ENCODE measurements around the gene KEL.

KEL gene

GRCh38 chr7:142930126-142930730 is 31.9 kb downstream of the KEL start:
- DNase-seq (ENCODE audit: low read depth), result no peak

GRCh38 chr7:142927949-142928348 is 34.2 kb downstream of the KEL start:
- no peak for DNase-seq (ENCODE audit: low read depth)

GRCh38 chr7:142927085-142927745 is 34.9 kb downstream of the KEL start:
- no peak for DNase-seq (ENCODE audit: low read depth)

- no peak for DNase-seq (ENCODE audit: low read depth)
Measured at GRCh38 chr7:142925413-142925812, 36.8 kb downstream of the KEL start.

GRCh38 chr7:142923391-142923790 is 38.8 kb downstream of the KEL start:
- no peak for DNase-seq (ENCODE audit: low read depth)

- no peak for DNase-seq (ENCODE audit: low read depth)
Measured at GRCh38 chr7:142919656-142920055, 42.5 kb downstream of the KEL start.

- DNase-seq (ENCODE audit: low read depth), result no peak
Measured at GRCh38 chr7:142918901-142919300, 43.3 kb downstream of the KEL start.

GRCh38 chr7:142917447-142917846 is 44.7 kb downstream of the KEL start:
- no peak for DNase-seq (ENCODE audit: low read depth)

GRCh38 chr7:142916508-142916907 is 45.7 kb downstream of the KEL start:
- no peak for DNase-seq (ENCODE audit: low read depth)

GRCh38 chr7:142915315-142915714 is 46.8 kb downstream of the KEL start:
- DNase-seq (ENCODE audit: low read depth), result no peak

GRCh38 chr7:142914121-142914520 is 48.0 kb downstream of the KEL start:
- no peak for DNase-seq (ENCODE audit: low read depth)

- DNase-seq (ENCODE audit: low read depth), result no peak
Measured at GRCh38 chr7:142913566-142913965, 48.6 kb downstream of the KEL start.

- DNase-seq (ENCODE audit: low read depth), result no peak
Measured at GRCh38 chr7:142913051-142913450, 49.1 kb downstream of the KEL start.

GRCh38 chr7:142910481-142910880 is 51.7 kb downstream of the KEL start:
- no peak for DNase-seq (ENCODE audit: low read depth)

GRCh38 chr7:142910031-142910433 is 52.1 kb downstream of the KEL start:
- DNase-seq (ENCODE audit: low read depth), result no peak

- DNase-seq (ENCODE audit: low read depth), result no peak
Measured at GRCh38 chr7:142908921-142909890, 53.0 kb downstream of the KEL start.

GRCh38 chr7:142908290-142908689 is 53.9 kb downstream of the KEL start:
- no peak for DNase-seq (ENCODE audit: low read depth)

- DNase-seq (ENCODE audit: low read depth), result no peak
Measured at GRCh38 chr7:142906643-142907042, 55.5 kb downstream of the KEL start.

GRCh38 chr7:142905759-142906158 is 56.4 kb downstream of the KEL start:
- no peak for DNase-seq (ENCODE audit: low read depth)

GRCh38 chr7:142904128-142904527 is 58.0 kb downstream of the KEL start:
- DNase-seq (ENCODE audit: low read depth), result no peak

- DNase-seq (ENCODE audit: low read depth), result no peak
Measured at GRCh38 chr7:142901426-142902259, 60.5 kb downstream of the KEL start.

GRCh38 chr7:142899661-142900060 is 62.5 kb downstream of the KEL start:
- no peak for DNase-seq (ENCODE audit: low read depth)

All from activated T-cell treated with anti-CD3 and anti-CD28 coated beads for 24 hours (primary cell).